ENCODE data around the gene ASS1. TPM values are rescaled to one million over a fixed set of nuclear protein-coding genes. Genes with fewer than 3 reads are reported as not detected.

Gene ASS1
- total RNA-seq, 1 experiment from 2014 or later, result 255 TPM

DNA sequence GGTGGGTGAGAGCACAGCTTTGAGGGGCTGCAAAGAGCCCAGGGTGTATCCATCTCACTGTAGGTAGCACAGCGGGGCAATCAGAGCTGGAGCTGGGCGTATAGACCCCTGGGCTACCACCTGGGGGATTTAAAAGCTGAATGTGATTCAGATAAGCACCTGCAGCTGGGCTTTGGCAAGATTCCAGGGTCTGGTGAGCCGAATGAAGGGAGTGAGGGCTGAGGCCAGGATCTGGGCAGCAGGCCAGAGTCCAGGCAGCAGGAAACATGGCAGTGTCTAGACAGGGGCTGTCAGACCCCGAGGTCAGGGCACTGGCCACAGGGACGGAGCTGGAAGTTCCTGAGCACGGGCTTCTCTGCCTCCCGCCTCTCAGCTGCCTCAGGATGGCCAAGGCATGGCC, 8.7 kb downstream of the ASS1 start:
- Histone ChIP-seq H4K20me1 (ENCODE audit: insufficient read depth) (peaks cover 25% of the 10 kb centered on the region), H3K4me2 (no peak overlapping the region), H3K79me2 (ENCODE audit: low read depth) (no peaks in the 10 kb centered on the region), H3K9me3 (ENCODE audit: insufficient read depth, low read depth) (no peaks in the 10 kb centered on the region), H2AFZ (no peak overlapping the region), H3K9me2 (ENCODE audit: insufficient read depth) (no peaks in the 10 kb centered on the region), H3F3A (ENCODE audit: insufficient read depth, low read depth) (no peaks in the 10 kb centered on the region; the same call in 1 of the 2 replicates), H3K4me3 (no peak overlapping the region), H3K4me1 (replicated peaks; ENCODE audit: insufficient read depth) (peaks cover 13% of the 10 kb centered on the region; the same call in 1 of the 2 replicates), H3K27me3 (ENCODE audit: insufficient read depth, low read depth) (no peaks in the 10 kb centered on the region), H3K36me3 (ENCODE audit: low read depth) (no peaks in the 10 kb centered on the region), H3K27ac (no peak overlapping the region)
- intact Hi-C loops (cut with micrococcal nuclease; ENCODE audit: unreplicated experiment), result loop anchor here (5.0 kb wide), 1 partner anchor 346 kb away; no protein-coding TSS in a partner anchor
- BruUV-seq (replicated peaks), result no TSS peak
- peak in 1 of 2 experiments; percentile 80 for DNase-seq
- TF ChIP-seq, protein P1, sequence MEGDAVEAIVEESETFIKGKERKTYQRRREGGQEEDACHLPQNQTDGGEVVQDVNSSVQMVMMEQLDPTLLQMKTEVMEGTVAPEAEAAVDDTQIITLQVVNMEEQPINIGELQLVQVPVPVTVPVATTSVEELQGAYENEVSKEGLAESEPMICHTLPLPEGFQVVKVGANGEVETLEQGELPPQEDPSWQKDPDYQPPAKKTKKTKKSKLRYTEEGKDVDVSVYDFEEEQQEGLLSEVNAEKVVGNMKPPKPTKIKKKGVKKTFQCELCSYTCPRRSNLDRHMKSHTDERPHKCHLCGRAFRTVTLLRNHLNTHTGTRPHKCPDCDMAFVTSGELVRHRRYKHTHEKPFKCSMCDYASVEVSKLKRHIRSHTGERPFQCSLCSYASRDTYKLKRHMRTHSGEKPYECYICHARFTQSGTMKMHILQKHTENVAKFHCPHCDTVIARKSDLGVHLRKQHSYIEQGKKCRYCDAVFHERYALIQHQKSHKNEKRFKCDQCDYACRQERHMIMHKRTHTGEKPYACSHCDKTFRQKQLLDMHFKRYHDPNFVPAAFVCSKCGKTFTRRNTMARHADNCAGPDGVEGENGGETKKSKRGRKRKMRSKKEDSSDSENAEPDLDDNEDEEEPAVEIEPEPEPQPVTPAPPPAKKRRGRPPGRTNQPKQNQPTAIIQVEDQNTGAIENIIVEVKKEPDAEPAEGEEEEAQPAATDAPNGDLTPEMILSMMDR (conservative IDR thresholded peaks at IDR 0.05), result no peak
- TF ChIP-seq EZH2 (IDR thresholded peaks at IDR 0.05; ENCODE audit: low read depth), result no peak
- CTCF ChIA-PET, result interaction anchor here (0.6 kb wide), 2 partner anchors 229 to 240 kb away, joined by 5 to 16 read pairs; partner anchors contain the start of gene EXOSC2
- POLR2A ChIA-PET (ENCODE audit: unreplicated experiment), result interaction anchor here (0.6 kb wide), 3 partner anchors 240 to 548 kb away, joined by 3 to 4 read pairs (median 3); partner anchors contain the start of gene EXOSC2

DNA sequence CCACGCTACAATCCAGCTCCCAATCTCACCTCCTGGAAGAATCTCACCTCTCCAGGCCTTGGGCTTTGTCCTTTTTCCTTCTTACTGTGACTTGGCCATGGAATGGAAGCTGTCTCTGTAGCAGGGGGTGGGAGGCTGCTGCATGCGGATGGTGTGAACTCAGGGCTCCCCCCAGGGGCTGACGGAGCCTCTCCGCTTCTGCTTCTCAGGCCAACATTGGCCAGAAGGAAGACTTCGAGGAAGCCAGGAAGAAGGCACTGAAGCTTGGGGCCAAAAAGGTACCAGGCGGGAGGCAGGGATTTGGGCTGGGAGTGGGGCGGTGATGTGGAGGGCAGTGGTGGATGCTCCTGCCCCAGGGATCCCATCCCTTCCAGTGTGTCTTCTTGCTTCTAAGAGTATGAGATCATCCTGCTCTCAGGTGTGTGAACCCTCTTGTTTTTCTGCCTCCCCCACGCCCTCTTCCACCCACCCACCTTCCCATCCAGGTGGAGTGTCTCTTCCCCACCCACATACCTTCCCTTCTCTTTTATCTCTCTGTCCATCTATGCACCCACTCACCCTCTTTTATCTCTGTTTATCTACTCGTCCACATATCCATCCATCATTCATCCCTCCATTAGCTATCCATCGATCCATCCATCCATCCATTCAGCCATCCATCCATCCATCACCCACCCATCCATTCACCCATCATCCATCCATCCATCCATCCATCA, 9.5 kb downstream of the ASS1 start:
- POLR2A ChIA-PET (ENCODE audit: unreplicated experiment), result interaction anchor here (0.6 kb wide), 3 partner anchors 214 to 548 kb away, joined by 3 read pairs; no protein-coding TSS in a partner anchor
- intact Hi-C loops (cut with micrococcal nuclease; ENCODE audit: unreplicated experiment), result loop anchor here (5.0 kb wide), 1 partner anchor 347 kb away; no protein-coding TSS in a partner anchor

DNA sequence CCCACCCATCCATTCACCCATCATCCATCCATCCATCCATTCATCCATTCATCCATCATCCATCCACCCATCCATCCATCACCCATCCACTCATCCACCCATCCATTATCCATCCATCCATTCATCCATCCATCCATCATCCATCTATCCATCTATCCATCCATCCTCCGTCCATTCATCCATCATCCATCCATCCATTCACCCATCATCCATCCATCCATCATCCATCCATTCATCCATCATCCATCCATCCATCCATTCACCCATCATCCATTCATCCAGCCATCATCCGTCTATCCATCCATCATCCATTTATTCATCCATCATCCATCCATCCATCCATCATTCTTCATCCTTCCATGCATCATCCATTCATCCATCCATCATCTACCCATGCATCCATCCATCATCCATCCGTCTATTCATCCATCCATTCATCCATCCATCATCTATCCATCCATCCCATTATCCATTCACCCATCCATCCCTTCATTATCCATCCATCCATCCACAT, 10.1 kb downstream of the ASS1 start:
- CTCF ChIA-PET, result interaction anchor here (0.7 kb wide), 1 partner anchor 235 kb away, joined by 3 read pairs; no protein-coding TSS in a partner anchor
- Histone ChIP-seq H4K20me1 (ENCODE audit: insufficient read depth) (peaks cover 25% of the 10 kb centered on the region), H2AFZ (no peak overlapping the region), H3K4me1 (replicated peaks; ENCODE audit: insufficient read depth) (peaks cover 10% of the 10 kb centered on the region; the same call in 1 of the 2 replicates), H3K27me3 (ENCODE audit: insufficient read depth, low read depth) (no peaks in the 10 kb centered on the region), H3K36me3 (ENCODE audit: low read depth) (no peaks in the 10 kb centered on the region), H3K9me2 (ENCODE audit: insufficient read depth) (no peaks in the 10 kb centered on the region), H3K9me3 (ENCODE audit: insufficient read depth, low read depth) (no peaks in the 10 kb centered on the region), H3F3A (ENCODE audit: insufficient read depth, low read depth) (no peaks in the 10 kb centered on the region; the same call in 1 of the 2 replicates), H3K27ac (no peak overlapping the region), H3K4me3 (no peak overlapping the region), H3K4me2 (no peak overlapping the region), H3K79me2 (ENCODE audit: low read depth) (no peaks in the 10 kb centered on the region)
- no TSS peak for BruUV-seq (replicated peaks)
- intact Hi-C loops (cut with micrococcal nuclease; ENCODE audit: unreplicated experiment), result loop anchor here (5.0 kb wide), 1 partner anchor 348 kb away; no protein-coding TSS in a partner anchor
- no peak for DNase-seq
- TF ChIP-seq, protein P1 (conservative IDR thresholded peaks at IDR 0.05), result no peak
- no peak for TF ChIP-seq EZH2 (IDR thresholded peaks at IDR 0.05; ENCODE audit: low read depth)
- POLR2A ChIA-PET (ENCODE audit: unreplicated experiment), result no interaction called here

More for the DNA sequence above, 9.5 kb downstream of the ASS1 start:
- Histone ChIP-seq H3K4me3 (no peak overlapping the region), H3K9me3 (ENCODE audit: insufficient read depth, low read depth) (no peaks in the 10 kb centered on the region), H3K4me2 (no peak overlapping the region), H3K4me1 (replicated peaks; ENCODE audit: insufficient read depth) (peaks cover 10% of the 10 kb centered on the region; the same call in 1 of the 2 replicates), H3K79me2 (ENCODE audit: low read depth) (no peaks in the 10 kb centered on the region), H3K9me2 (ENCODE audit: insufficient read depth) (no peaks in the 10 kb centered on the region), H3K27ac (no peak overlapping the region), H3K36me3 (ENCODE audit: low read depth) (no peaks in the 10 kb centered on the region), H3K27me3 (ENCODE audit: insufficient read depth, low read depth) (no peaks in the 10 kb centered on the region), H2AFZ (no peak overlapping the region), H3F3A (ENCODE audit: insufficient read depth, low read depth) (no peaks in the 10 kb centered on the region; the same call in 1 of the 2 replicates), H4K20me1 (ENCODE audit: insufficient read depth) (peaks cover 25% of the 10 kb centered on the region)
- DNase-seq, result no peak
- BruUV-seq (replicated peaks), result no TSS peak
- CTCF ChIA-PET, result interaction anchor here (0.6 to 0.7 kb wide), 3 partner anchors 228 to 239 kb away, joined by 3 to 16 read pairs (median 5); partner anchors contain the start of gene EXOSC2
- TF ChIP-seq, protein P1 (conservative IDR thresholded peaks at IDR 0.05), result no peak
- TF ChIP-seq EZH2 (IDR thresholded peaks at IDR 0.05; ENCODE audit: low read depth), result no peak

Measured in PC-9 (cell line).